Activated naive CD8-positive, alpha-beta T cell treated with anti-CD3 and anti-CD28 coated beads for 36 hours (primary cell): ENCODE measurements around the gene MARK2. TPM values are rescaled to one million over a fixed set of nuclear protein-coding genes. Genes with fewer than 3 reads are reported as not detected.

Experiments used
- DNase-seq: peaks from one replicate; pipeline ENCODE4 v3.0.0; 2021
- H3K27ac Mint-ChIP-seq: one replicate; pipeline ENCODE4 v1.8.0; 2022; ENCODE audit warnings: mild to moderate bottlenecking, moderate library complexity, mixed read lengths
- H3K27me3 Mint-ChIP-seq: one replicate; pipeline ENCODE4 v1.8.0; 2022; ENCODE audit warnings: mild to moderate bottlenecking, mixed read lengths
- H3K36me3 Mint-ChIP-seq: one replicate; pipeline ENCODE4 v1.8.0; 2021; ENCODE audit warnings: mild to moderate bottlenecking, mixed read lengths
- H3K4me1 Mint-ChIP-seq: one replicate; pipeline ENCODE4 v1.8.0; 2021; ENCODE audit warnings: mixed read lengths
- H3K4me3 Mint-ChIP-seq: one replicate; pipeline ENCODE4 v1.8.0; 2022; ENCODE audit warnings: mild to moderate bottlenecking, moderate library complexity, mixed read lengths
- H3K9me3 Mint-ChIP-seq: one replicate; pipeline ENCODE4 v1.8.0; 2022; ENCODE audit warnings: mixed read lengths
- total RNA-seq, 2 experiments: library from RNA; stranded (reverse); gene quantifications; one replicate each; pipeline ENCODE4 v1.2.3, GENCODE V29; 2021

The MARK2 gene
- total RNA-seq, 2 experiments from 2014 or later = 27.7 to 29.0 TPM

- no peaks in the 10 kb centered on the region for H3K9me3 Mint-ChIP-seq
- peaks cover 74% of the 10 kb centered on the region for H3K4me1 Mint-ChIP-seq
- DNase-seq = no peak
- H3K27me3 Mint-ChIP-seq = no peaks in the 10 kb centered on the region
- peaks cover 29% of the 10 kb centered on the region for H3K36me3 Mint-ChIP-seq
- H3K4me3 Mint-ChIP-seq = no peak overlapping the region
- H3K27ac Mint-ChIP-seq = no peak overlapping the region
Measured at GRCh38 chr11:63876616-63877015, 37.7 kb downstream of the MARK2 start.

- Mint-ChIP-seq H3K4me3 (no peak overlapping the region), H3K9me3 (no peaks in the 10 kb centered on the region)
Measured at GRCh38 chr11:63877658-63878241, 38.8 kb downstream of the MARK2 start.

GRCh38 chr11:63879598-63880402 is 40.9 kb downstream of the MARK2 start:
- DNase-seq = no peak
- Mint-ChIP-seq H3K4me1 (peaks cover 75% of the 10 kb centered on the region), H3K27ac (no peak overlapping the region), H3K4me3 (no peak overlapping the region), H3K27me3 (no peaks in the 10 kb centered on the region), H3K9me3 (no peaks in the 10 kb centered on the region), H3K36me3 (peaks cover 32% of the 10 kb centered on the region)

More at GRCh38 chr11:63877658-63878241, 38.8 kb downstream of the MARK2 start:
- Mint-ChIP-seq H3K36me3 (peaks cover 32% of the 10 kb centered on the region), H3K27me3 (no peaks in the 10 kb centered on the region), H3K27ac (peak overlapping the region; percentile 55), H3K4me1 (peaks cover 72% of the 10 kb centered on the region)
- DNase-seq = peak; percentile 22

GRCh38 chr11:63880403-63880790 is 41.5 kb downstream of the MARK2 start:
- no peaks in the 10 kb centered on the region for H3K27me3 Mint-ChIP-seq
- peaks cover 34% of the 10 kb centered on the region for H3K36me3 Mint-ChIP-seq
- DNase-seq = no peak
- peaks cover 74% of the 10 kb centered on the region for H3K4me1 Mint-ChIP-seq
- H3K27ac Mint-ChIP-seq = no peak overlapping the region
- H3K4me3 Mint-ChIP-seq = no peak overlapping the region
- H3K9me3 Mint-ChIP-seq = no peaks in the 10 kb centered on the region

GRCh38 chr11:63882555-63883242 is 43.8 kb downstream of the MARK2 start:
- Mint-ChIP-seq H3K4me3 (no peak overlapping the region), H3K27me3 (no peaks in the 10 kb centered on the region), H3K27ac (no peak overlapping the region), H3K9me3 (no peaks in the 10 kb centered on the region), H3K4me1 (peaks cover 76% of the 10 kb centered on the region), H3K36me3 (peaks cover 32% of the 10 kb centered on the region)
- DNase-seq = no peak

- H3K36me3 Mint-ChIP-seq = peaks cover 24% of the 10 kb centered on the region
- no peak for DNase-seq
- H3K4me3 Mint-ChIP-seq = no peak overlapping the region
- H3K9me3 Mint-ChIP-seq = no peaks in the 10 kb centered on the region
- H3K27ac Mint-ChIP-seq = no peak overlapping the region
- H3K27me3 Mint-ChIP-seq = no peaks in the 10 kb centered on the region
- H3K4me1 Mint-ChIP-seq = peaks cover 76% of the 10 kb centered on the region
Measured at GRCh38 chr11:63883791-63884190, 44.9 kb downstream of the MARK2 start.

GRCh38 chr11:63884196-63884932 is 45.5 kb downstream of the MARK2 start:
- Mint-ChIP-seq H3K4me3 (no peak overlapping the region), H3K27me3 (no peaks in the 10 kb centered on the region), H3K36me3 (peaks cover 19% of the 10 kb centered on the region), H3K4me1 (peaks cover 75% of the 10 kb centered on the region), H3K27ac (peak overlapping the region; percentile 38), H3K9me3 (no peaks in the 10 kb centered on the region)
- DNase-seq = peak; percentile 30

- H3K4me1 Mint-ChIP-seq = peaks cover 78% of the 10 kb centered on the region
- H3K9me3 Mint-ChIP-seq = no peaks in the 10 kb centered on the region
- no peaks in the 10 kb centered on the region for H3K27me3 Mint-ChIP-seq
- H3K36me3 Mint-ChIP-seq = peaks cover 13% of the 10 kb centered on the region
- peak overlapping the region; percentile 0 for H3K4me3 Mint-ChIP-seq
- H3K27ac Mint-ChIP-seq = peak overlapping the region; percentile 2
- DNase-seq = no peak
Measured at GRCh38 chr11:63887386-63887999, 48.6 kb downstream of the MARK2 start.

- H3K9me3 Mint-ChIP-seq = no peaks in the 10 kb centered on the region
- no peaks in the 10 kb centered on the region for H3K27me3 Mint-ChIP-seq
- peak overlapping the region; percentile 93 for H3K27ac Mint-ChIP-seq
- H3K4me1 Mint-ChIP-seq = peaks cover 71% of the 10 kb centered on the region
- peak overlapping the region; percentile 92 for H3K4me3 Mint-ChIP-seq
- H3K36me3 Mint-ChIP-seq = peaks cover 15% of the 10 kb centered on the region
- DNase-seq = peak; percentile 70
Measured at GRCh38 chr11:63888170-63889086, 49.5 kb downstream of the MARK2 start.

GRCh38 chr11:63889344-63889743 is 50.4 kb downstream of the MARK2 start:
- Mint-ChIP-seq H3K27ac (peak overlapping the region; percentile 93), H3K36me3 (peaks cover 18% of the 10 kb centered on the region)

GRCh38 chr11:63890368-63890767 is 51.5 kb downstream of the MARK2 start:
- H3K27ac Mint-ChIP-seq = no peak overlapping the region
- H3K4me3 Mint-ChIP-seq = no peak overlapping the region
- no peaks in the 10 kb centered on the region for H3K27me3 Mint-ChIP-seq
- peaks cover 14% of the 10 kb centered on the region for H3K36me3 Mint-ChIP-seq
- DNase-seq = no peak
- H3K4me1 Mint-ChIP-seq = peaks cover 60% of the 10 kb centered on the region
- no peaks in the 10 kb centered on the region for H3K9me3 Mint-ChIP-seq

More at GRCh38 chr11:63889344-63889743, 50.4 kb downstream of the MARK2 start:
- Mint-ChIP-seq H3K4me3 (peak overlapping the region; percentile 92), H3K27me3 (no peaks in the 10 kb centered on the region), H3K4me1 (peaks cover 65% of the 10 kb centered on the region), H3K9me3 (no peaks in the 10 kb centered on the region)
- no peak for DNase-seq

- H3K27me3 Mint-ChIP-seq = no peaks in the 10 kb centered on the region
- no peak for DNase-seq
- no peaks in the 10 kb centered on the region for H3K9me3 Mint-ChIP-seq
- H3K27ac Mint-ChIP-seq = no peak overlapping the region
- no peak overlapping the region for H3K4me3 Mint-ChIP-seq
- peaks cover 55% of the 10 kb centered on the region for H3K4me1 Mint-ChIP-seq
- H3K36me3 Mint-ChIP-seq = peaks cover 22% of the 10 kb centered on the region
Measured at GRCh38 chr11:63892228-63892627, 53.3 kb downstream of the MARK2 start.

- Mint-ChIP-seq H3K36me3 (peaks cover 25% of the 10 kb centered on the region), H3K4me3 (no peak overlapping the region), H3K9me3 (no peaks in the 10 kb centered on the region), H3K4me1 (peaks cover 46% of the 10 kb centered on the region), H3K27me3 (no peaks in the 10 kb centered on the region), H3K27ac (no peak overlapping the region)
- no peak for DNase-seq
Measured at GRCh38 chr11:63893355-63893754, 54.4 kb downstream of the MARK2 start.

- no peak overlapping the region for H3K27ac Mint-ChIP-seq
- H3K4me1 Mint-ChIP-seq = peaks cover 22% of the 10 kb centered on the region
- no peaks in the 10 kb centered on the region for H3K9me3 Mint-ChIP-seq
- H3K36me3 Mint-ChIP-seq = peaks cover 26% of the 10 kb centered on the region
- no peak for DNase-seq
- no peak overlapping the region for H3K4me3 Mint-ChIP-seq
- H3K27me3 Mint-ChIP-seq = no peaks in the 10 kb centered on the region
Measured at GRCh38 chr11:63896071-63896470, 57.2 kb downstream of the MARK2 start.
